Kidney glomerular epithelial cell (primary cell): ENCODE measurements around the gene ZNF418.
"Not testable (repeated sequence)": the region's sequence is repeated elsewhere in the genome, so short reads cannot be mapped to it uniquely, and the experiment has no call there.

Experiments used
- DNase-seq: peaks from one replicate; lab custom pipeline; 2025; lab: John Stamatoyannopoulos, UW

ZNF418 gene

DNA sequence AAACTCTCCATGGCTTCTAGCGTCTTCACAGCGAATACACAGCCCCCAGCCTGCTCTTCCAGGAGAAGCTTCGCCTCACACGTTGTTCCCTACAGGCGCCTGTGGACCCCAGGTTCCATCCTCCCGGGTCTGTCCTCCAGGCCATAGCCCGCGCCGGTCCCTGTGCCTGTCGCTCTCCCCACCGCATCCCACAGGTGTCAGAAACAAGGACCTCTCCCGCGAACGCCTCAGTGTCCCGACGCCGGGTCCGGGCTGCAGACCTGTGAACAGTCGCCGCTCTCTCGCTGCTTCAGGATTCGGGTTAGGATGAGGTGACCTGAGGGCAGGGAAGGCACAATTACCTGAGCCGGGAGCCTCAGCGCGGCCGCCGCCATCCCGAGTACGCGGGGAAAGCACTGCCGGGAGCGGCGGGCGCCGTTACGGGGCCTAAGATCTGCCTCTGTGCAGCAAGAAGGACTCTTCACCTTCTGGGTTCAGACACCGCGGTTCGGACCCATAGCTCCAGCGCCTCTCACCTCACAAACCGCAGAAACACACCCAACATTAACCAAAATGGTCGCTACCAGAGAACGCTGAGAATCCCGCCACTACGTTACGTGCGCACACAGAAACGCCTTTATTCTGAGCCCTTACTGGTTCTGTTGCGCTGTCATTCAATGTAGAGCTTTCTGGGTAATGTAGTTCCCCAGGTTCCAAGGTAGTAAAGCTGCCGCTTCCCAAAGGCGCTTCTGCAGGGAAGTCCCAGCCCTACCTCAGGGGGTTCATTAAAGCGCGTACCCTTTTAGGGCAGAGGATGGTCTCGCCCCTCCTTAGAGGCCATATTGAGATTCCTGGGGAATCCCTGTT, at the start of gene ZNF418:
Gene ZNF418 (minus strand): TSS at position 583 of the 846 bp plus-strand sequence. CDS start 1,580 bp downstream, outside the sequence.
- peak; percentile 85 for DNase-seq

DNA sequence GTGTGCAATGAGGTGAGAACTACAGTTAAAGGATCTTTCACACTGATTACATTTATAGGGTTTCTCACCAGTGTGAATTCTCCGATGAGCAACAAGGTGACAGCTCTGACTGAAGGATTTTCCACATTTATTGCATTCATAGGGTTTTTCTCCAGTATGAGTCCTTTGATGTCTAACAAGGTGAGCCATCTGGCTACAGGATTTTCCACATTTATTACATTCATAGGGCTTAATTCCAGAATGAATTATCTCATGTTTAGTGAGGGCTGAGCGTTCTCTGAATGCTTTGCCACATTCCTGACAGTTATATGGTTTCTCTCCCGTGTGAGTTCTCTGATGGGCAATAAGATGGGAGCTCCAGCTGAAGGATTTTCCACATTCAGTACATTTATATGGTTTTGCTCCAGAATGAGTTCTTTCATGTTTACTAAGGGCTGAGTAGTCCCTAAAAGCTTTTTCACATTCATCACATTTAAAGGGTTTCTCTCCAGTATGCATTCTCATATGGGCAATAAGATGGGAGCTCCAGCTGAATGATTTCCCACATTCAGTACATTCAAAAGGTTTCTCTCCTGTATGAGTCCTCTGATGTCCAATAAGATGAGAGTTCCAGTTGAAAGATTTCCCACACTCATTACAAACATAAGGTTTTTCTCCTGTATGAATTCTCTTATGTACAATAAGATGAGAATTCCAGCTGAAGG, 43.5 kb upstream of the ZNF418 start:
- no peak for DNase-seq

DNA sequence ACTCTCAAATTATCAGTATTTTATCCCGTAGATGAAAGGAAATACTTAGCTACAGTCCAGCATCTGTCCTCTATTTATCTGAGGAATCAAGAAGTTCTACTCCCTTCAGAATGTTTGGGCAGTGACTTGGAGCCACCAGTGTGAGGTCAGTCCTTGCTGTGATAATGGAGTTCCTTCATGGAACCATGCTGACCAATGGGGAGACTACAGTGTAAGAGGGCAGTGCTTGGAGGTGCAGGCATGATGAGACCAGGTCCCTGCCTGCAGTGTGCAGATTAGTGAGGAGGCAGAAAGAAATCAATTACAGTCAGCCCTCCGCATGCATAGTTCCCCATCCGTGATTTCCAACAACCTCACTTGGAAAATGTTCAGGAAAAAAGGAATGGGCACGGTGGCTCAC, 39.2 kb upstream of the ZNF418 start, which contains the start of gene C19orf18:
Gene C19orf18 (minus strand): TSS at position 101 of the 400 bp plus-strand sequence. CDS start 102 bp downstream, outside the sequence.
- no peak for DNase-seq

DNA sequence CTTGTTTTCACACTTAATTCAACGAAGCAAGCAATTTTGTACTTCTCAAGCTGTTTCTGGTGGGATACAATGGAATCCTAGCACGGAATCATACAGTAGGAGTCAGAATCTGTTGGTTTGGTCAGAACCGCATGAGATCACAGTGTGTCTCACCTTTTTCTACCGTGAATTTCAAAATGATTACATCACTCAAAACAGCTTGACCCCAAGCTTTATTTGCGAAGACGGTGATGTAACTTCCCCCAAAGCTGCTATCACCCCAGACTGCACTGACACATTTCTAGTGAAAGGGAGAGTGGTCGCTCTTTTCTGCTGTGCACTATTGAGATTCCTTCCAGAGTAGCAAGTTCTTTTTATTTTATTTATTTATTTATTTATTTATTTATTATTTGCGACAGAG, 29.6 kb upstream of the ZNF418 start:
- no peak for DNase-seq

DNA sequence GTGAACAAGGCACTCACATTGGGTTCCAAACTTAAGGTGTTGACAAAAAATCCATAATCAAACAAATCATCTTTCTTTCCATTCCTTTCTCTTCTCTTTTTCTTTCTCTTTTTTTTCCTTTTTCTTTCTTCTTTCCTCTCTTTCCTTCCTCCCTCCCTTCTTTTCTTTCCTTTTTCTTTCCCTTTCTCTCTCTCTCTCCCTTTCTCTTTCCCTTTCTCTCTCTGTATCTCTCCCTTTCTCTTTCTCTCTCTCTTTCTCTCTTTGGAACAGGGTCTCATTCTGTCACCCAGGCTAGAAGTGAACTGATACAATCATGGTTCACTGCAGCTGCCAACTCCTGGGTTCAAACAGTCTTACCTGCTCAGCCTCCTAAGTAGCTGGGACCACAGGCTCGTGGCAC, 26.6 kb upstream of the ZNF418 start:
- no peak for DNase-seq

DNA sequence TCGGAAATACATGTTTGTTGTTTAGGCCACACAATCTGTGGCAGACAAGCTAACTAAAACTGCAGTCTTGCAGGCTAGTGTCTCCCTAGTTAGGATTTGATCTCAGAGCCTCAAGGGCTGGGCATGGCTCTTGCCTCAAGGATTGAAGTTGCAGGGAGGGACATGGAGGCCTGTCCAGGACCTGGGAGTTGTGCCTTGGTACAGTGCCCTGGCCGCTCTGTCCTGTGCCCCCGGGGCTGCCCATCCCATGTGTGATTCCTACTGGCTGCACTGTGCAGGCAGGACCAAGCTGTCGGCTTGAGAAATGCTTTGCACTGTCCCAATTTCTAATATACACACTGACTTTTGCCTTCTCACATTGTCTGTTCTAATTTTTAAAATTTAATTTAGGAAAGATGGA, 19.8 kb upstream of the ZNF418 start:
- DNase-seq, result no peak

DNA sequence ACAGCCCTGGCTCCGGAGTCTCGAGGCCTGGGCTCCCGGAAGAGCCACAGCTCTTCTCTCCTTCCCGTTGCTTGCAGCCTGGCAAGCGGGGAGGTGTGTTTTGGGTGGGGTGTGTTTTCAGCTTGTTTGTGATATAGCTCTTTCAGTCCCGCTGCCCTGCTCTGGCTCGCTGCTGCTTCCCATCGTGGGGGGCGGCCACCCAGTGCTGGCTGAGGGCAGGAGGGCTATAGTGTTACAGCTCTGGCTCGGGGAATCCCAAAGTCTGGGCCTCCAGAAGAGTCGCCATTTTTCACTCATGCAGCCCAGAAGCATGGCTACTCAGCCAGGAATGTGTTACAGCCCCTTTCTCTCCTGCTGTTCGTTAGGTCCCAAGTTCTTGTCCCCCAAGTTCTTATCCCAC, 14.5 kb upstream of the ZNF418 start:
- no peak for DNase-seq

DNA sequence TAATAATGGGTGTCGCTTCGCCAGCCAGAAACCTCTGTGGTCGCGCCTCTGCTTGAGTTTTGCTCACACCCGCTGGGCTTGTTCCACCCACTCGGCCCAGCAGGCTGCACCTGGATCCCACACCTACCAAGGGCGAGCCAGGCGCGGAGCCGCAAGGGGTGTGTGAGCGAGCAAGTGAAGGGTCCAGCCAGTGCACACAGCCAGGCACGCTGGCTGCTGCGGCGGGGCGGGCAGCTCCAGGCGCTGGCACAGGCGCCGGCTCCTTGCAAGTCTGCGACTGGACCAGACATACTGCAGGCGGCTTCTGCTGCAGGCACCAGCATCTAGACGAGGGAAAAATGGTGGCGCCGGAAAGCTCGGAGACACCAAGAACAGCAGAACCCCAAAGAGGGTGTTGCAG, 14.1 kb upstream of the ZNF418 start:
- DNase-seq, result no peak

DNA sequence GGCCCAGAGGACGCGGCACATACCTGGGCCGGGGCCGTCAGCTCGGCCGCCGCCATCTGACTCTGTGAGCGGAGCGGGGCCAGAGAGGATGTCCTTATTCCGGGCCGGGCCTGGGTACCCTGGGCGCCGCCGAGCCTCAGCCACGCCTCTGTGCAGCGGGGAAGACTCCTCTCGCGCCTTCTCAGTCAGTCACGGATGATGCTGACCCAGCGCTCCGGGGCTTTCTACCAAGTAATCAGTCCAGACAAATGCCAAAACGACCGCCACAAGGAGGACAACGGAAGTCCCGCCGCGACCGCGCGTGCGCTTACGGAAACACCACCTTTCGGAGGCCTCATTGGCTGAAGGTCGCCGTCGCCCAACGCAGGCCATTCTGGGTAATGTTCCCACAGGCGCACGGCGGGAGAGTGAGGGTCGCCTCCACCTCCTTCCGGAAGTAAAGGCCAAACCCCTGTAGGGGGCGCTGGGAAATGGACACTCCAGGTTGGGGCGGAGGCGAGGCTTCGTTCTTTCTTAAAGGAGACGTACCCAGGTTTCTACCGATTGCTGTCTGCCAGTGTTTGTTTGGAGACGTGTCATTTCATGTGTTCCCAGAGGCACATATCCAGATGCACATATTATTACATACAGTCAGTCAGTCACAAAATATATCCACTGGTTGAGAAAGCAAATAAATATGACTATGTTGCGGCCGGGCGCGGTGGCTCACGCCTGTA, 12.4 kb upstream of the ZNF418 start, which contains the start of gene ZNF256:
Gene ZNF256 (minus strand): TSS at position 288 of the 716 bp plus-strand sequence. CDS start 232 bp downstream, at position 56.
- DNase-seq, result peak; percentile 83

DNA sequence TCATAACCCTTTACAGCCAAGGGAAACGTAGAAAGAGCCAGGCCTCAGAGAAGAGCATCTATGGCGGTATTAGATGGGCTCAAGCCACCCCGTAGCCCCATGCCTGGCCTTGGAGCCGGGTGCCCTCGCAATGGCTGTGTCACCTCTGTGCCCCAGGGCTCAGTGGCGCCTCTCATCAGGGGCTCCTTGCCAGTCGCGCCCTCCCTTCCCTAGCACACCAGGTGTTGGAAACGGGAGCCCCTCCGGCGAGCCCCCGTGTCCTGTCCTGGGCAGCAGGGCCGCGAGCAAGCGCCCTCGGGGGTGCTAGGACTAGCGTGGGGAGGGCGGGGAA, 11.9 kb upstream of the ZNF418 start:
- DNase-seq, result no peak

DNA sequence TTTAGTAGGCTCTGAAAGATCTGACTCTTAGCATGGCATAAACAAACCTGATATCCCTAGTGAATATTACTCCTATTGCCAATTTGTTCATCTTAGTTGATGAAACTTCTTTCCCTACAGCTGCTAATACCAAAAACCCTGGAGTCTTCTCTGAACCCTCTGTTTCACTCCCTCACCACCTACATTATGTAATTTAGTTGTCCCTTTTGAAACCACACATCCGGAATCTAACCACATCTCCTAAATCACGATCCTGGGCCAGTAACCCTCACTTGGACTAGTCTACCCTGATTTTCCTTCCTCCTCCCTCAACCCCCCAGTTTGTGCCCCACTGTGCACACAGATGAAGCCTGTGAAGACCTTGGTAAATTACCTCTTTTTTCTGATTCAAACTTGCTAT, 11.1 kb upstream of the ZNF418 start:
- no peak for DNase-seq

DNA sequence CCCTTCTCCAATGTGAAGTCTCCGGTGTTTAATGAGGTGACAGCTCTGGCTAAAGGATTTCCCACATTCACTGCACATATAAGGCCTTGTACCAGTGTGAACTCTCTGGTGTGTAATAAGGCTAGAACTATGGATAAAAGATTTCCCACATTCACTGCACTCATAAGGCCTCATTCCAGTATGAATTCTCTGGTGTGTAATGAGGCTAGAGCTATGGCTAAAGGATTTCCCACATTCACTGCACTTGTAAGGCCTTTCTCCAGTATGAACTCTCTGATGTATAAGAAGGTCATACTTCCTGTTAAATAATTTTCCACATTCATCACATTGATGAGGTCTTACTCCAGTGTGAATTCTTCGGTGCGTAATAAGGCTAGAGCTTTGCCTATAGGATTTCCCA, 6.4 kb upstream of the ZNF418 start:
- no peak for DNase-seq

DNA sequence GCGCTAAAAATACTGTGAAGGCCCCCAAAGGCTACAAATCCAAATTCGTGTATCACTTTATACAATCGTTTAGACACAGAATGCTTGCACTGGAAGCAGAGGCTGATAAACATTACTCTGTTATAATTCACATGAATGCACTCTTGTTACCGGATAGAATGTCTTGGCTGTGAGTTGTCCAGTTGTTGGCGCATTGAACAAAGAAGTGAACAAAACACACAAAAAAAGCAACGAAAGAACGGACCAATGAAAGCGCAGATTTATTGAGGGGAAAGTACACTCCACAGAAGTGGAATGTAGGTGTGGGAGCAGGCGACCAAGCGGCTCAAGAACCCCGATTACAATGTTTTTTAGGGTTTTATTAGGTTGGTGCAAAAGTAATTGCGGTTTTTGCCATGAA, 529 bp upstream of the ZNF418 start:
- no peak for DNase-seq

DNA sequence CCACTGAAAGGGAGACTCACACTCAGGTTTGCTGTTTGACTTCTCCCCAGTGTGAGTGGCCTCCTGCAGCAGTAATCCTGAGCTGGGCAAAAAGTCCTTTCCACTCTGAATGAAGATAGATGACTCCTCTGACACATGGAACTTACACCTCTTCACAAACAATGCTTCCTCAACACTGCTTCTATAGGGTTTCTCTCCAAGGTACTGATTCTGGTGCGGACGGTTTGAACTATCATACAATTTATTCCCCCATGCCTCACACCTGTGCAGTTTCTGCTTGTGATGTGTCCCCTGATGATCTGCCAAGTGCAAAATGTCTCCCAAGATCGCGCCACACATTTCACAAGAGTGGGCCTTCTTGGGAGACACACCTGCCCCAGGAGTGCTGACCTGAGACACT, 7.6 kb downstream of the ZNF418 start:
- DNase-seq, result no peak

DNA sequence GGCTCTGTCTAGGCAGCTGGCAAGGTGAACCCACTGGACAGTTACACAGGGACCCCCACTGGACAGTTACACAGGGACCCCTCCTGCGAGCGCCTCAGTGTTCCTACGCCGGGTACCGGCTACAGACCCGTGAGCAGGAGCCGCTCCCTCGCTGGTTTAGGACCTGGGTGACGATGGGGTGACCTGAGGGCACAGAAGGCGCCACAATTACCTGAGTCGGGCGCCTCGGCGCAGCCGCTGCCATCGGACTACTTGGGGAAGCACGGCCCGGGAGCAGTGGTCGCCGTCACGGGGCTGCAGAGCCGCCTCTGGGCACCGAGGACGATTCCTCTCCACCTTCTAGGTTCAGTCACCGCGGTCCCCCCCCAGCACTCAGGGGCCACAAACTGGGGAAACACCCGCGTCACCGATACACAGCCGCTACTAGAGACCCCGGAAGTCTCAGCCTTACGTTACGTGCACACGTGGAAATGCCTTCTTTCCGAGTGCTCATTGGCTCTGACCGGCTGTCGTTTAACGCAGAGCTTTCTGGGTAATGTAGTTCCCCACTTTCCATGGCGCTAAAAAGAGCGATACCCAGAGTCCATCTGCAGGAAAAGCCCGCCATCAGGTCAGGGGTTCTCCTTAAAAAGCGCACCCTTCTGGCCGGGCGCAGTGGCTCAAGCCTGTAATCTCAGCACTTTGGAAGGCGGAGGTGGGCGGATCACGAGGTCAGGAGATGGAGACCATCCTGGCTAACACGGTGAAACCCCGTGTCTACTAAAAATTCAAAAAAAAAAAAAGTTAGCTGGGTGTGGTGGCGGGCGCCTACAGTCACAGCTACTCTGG, 18.8 kb downstream of the ZNF418 start, which contains the start of gene ZNF417:
Gene ZNF417 (minus strand): TSS at position 425 of the 828 bp plus-strand sequence. CDS start 181 bp downstream, at position 244.
- DNase-seq, result peak; percentile 96

DNA sequence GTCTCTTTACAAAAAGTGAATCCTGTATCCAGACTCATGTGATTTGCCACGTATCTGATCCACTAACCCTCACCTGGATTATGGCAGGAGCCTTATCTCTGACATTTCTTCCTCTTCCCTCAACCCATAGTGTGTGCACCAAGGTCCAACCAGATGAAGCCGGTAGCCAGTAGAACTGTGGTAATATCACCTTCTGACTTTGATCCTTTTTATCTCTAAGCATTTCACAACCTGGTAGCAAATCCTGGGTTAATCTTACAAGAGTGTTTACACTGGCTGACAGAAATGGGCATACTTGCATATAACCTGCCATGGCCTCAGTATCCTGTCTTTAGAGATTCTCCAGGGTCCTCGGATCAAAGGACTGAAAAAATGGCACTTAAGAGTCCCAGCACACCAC, 20.7 kb downstream of the ZNF418 start:
- DNase-seq, result no peak

DNA sequence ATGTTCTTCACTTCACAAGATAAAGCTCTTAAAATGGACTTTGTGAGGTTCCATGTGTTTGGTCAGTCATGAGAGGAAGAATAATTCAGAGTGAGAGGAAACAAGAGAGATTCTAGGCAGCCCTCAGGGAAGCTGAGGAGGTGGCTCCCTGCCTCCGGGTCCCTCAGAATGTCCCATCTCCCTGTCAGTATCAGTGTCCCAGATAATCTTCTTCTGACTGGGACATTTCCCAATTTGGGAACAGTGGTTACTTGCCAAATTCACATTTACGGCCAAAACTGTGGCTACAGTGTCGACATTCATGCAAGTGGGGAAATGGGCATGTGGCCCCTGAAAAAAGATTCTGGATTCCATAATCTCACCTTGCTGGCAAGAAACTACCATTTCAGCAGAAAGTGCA, 27.8 kb downstream of the ZNF418 start:
- DNase-seq, result no peak

DNA sequence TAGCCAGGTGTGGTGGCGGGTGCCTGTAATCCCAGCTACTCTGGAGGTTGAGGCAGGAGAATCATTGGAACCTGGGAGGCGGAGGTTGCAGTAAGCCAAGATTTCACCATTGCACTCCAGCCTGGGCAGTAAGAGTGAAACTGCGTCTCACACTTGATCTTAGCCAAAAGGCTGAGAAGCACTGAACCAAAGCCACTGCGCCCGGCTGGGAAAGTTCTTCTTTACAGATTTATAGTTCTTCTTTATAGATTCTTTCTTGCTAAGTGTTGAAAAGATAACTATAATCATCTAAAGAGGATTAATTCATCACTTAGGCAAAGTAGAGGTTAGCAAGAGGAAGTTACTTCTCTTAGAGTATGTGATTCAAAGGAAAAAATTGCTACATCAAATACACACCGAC, 29.9 kb downstream of the ZNF418 start:
- DNase-seq, result no peak

DNA sequence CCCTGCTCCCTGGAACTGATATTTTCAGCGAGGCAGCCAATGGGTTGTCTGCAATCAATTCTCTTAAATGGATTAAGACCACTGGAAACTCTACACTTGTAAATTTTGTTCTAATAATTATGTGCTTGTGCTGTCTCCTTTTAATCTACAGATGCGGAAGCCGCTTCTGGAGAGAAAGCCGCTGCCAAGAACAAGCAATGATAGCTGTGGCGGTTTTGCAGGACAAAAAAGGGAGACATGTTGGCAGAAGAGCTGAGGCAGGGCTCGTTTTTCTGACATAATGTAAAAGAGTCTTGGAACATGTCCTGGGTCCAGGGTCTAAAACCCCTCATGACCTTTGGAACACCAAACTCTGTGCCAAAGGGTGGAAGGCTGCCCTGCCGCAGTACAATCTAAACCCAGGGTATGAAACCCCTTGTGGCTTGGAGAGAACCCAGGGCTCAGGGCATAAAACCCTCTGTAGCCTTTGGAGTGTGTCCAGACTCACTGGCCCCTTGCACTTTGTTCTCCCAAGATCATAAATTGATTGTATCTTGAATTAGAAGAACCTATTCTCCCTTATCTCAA, 31.5 kb downstream of the ZNF418 start:
- no peak for DNase-seq

DNA sequence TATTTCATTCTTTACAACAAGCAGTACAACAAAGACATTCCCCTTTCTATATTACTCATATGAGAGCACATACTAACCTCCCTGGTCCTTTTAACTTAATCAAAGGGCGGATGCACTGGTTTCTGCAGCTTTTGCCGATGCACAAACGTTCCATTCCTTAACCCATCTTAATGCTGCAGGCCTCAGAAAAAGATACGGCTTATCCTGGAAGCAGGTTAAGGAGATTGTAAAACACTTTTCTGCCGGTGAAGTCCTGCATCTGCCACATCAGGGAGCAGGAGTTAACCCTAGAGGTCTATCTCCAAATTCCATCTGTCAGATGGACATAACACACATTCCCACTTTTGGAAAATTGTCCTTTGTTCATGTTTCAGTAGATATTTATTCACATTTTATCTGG, 34.9 kb downstream of the ZNF418 start:
- DNase-seq, result no peak

DNA sequence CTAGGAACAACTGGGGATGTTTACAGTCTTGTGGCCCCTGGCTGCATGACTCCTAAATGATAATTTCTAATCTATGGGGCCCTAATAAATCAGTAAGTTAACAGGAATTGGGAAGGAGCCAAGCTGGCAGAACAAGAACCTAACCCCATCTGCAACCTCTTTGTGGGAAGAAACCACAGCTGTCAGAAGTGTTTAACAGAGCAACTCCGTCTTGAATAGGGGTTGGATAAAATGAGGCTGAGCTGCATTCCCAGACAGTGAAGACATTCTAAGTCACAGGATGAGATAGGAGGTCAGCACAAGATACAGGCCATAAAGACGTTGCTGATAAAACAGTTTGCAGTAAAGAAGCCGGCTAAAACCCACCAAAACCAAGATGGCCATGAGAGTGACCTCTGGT, 44.5 kb downstream of the ZNF418 start:
- DNase-seq, result not testable (repeated sequence)
